ENCODE results near the gene FAM117A. TPM values are rescaled to one million over a fixed set of nuclear protein-coding genes. Genes with fewer than 3 reads are reported as not detected.
"Not testable (repeated sequence)": the region's sequence is repeated elsewhere in the genome, so short reads cannot be mapped to it uniquely, and the experiment has no call there.

Gene FAM117A
- total RNA-seq, 1 experiment from 2014 or later: 10.1 TPM

- Histone ChIP-seq H3K36me3 (ENCODE audit: insufficient read depth, low read length, poor library complexity, severe bottlenecking) (no peaks in the 10 kb centered on the region), H3K27me3 (replicated peaks; ENCODE audit: insufficient read depth, low read depth, low read length, poor library complexity) (no peaks in the 10 kb centered on the region), H3K4me3 (ENCODE audit: low read depth, low read length, poor library complexity, severe bottlenecking) (no peak overlapping the region), H3K27ac (ENCODE audit: low read depth, low read length, poor library complexity, severe bottlenecking) (no peak overlapping the region), H3K4me1 (ENCODE audit: insufficient read depth, low read length, poor library complexity, severe bottlenecking) (no peaks in the 10 kb centered on the region), H3K9me3 (ENCODE audit: low read depth, low read length, poor library complexity, severe bottlenecking) (no peaks in the 10 kb centered on the region)
- intact Hi-C loops (cut with micrococcal nuclease; ENCODE audit: unreplicated experiment): no loop called here
- no peak for DNase-seq (ENCODE audit: low spot score)
- CTCF ChIA-PET: no interaction called here
- no peak for TF ChIP-seq CTCF (conservative IDR thresholded peaks at IDR 0.05; ENCODE audit: low read depth, low read length)
- TF ChIP-seq EZH2 (IDR thresholded peaks at IDR 0.05; ENCODE audit: borderline replicate concordance, low read depth, low read length, poor library complexity, severe bottlenecking): no peak
- no TSS peak for BruUV-seq (replicated peaks)
- POLR2A ChIA-PET (ENCODE audit: low non-redundant PET): no interaction called here
Observed at GRCh38 chr17:49728425-49728824, 35.5 kb downstream of the FAM117A start.

- intact Hi-C loops (cut with micrococcal nuclease; ENCODE audit: unreplicated experiment): no loop called here
- no peaks in the 10 kb centered on the region for H3K9me3 ChIP-seq (ENCODE audit: low read depth, low read length, poor library complexity, severe bottlenecking)
- no peaks in the 10 kb centered on the region for H3K4me1 ChIP-seq (ENCODE audit: insufficient read depth, low read length, poor library complexity, severe bottlenecking)
- no peaks in the 10 kb centered on the region for H3K27me3 ChIP-seq (replicated peaks; ENCODE audit: insufficient read depth, low read depth, low read length, poor library complexity)
- ChIA-PET CTCF (no interaction called here), POLR2A (ENCODE audit: low non-redundant PET) (no interaction called here)
- DNase-seq (ENCODE audit: low spot score): no peak
- H3K36me3 ChIP-seq (ENCODE audit: insufficient read depth, low read length, poor library complexity, severe bottlenecking): no peaks in the 10 kb centered on the region
- TF ChIP-seq CTCF (conservative IDR thresholded peaks at IDR 0.05; ENCODE audit: low read depth, low read length): no peak
- no peak for TF ChIP-seq EZH2 (IDR thresholded peaks at IDR 0.05; ENCODE audit: borderline replicate concordance, low read depth, low read length, poor library complexity, severe bottlenecking)
- no peak overlapping the region for H3K4me3 ChIP-seq (ENCODE audit: low read depth, low read length, poor library complexity, severe bottlenecking)
- no peak overlapping the region for H3K27ac ChIP-seq (ENCODE audit: low read depth, low read length, poor library complexity, severe bottlenecking)
- no TSS peak for BruUV-seq (replicated peaks)
Observed at GRCh38 chr17:49727380-49727779, 36.6 kb downstream of the FAM117A start.

GRCh38 chr17:49725452-49726130 is 38.3 kb downstream of the FAM117A start:
- POLR2A ChIA-PET (ENCODE audit: low non-redundant PET): no interaction called here
- CTCF ChIA-PET: no interaction called here

GRCh38 chr17:49724552-49724951 is 39.4 kb downstream of the FAM117A start:
- POLR2A ChIA-PET (ENCODE audit: low non-redundant PET); H3K9me3 ChIP-seq (ENCODE audit: low read depth, low read length, poor library complexity, severe bottlenecking); H3K4me3 ChIP-seq (ENCODE audit: low read depth, low read length, poor library complexity, severe bottlenecking); intact Hi-C loops (cut with micrococcal nuclease; ENCODE audit: unreplicated experiment); H3K27ac ChIP-seq (ENCODE audit: low read depth, low read length, poor library complexity, severe bottlenecking); H3K36me3 ChIP-seq (ENCODE audit: insufficient read depth, low read length, poor library complexity, severe bottlenecking); H3K4me1 ChIP-seq (ENCODE audit: insufficient read depth, low read length, poor library complexity, severe bottlenecking); CTCF ChIA-PET; DNase-seq (ENCODE audit: low spot score); H3K27me3 ChIP-seq (replicated peaks; ENCODE audit: insufficient read depth, low read depth, low read length, poor library complexity); BruUV-seq (replicated peaks): not testable (repeated sequence)

More at GRCh38 chr17:49725452-49726130, 38.3 kb downstream of the FAM117A start:
- no peaks in the 10 kb centered on the region for H3K36me3 ChIP-seq (ENCODE audit: insufficient read depth, low read length, poor library complexity, severe bottlenecking)
- H3K4me1 ChIP-seq (ENCODE audit: insufficient read depth, low read length, poor library complexity, severe bottlenecking): no peaks in the 10 kb centered on the region
- H3K27me3 ChIP-seq (replicated peaks; ENCODE audit: insufficient read depth, low read depth, low read length, poor library complexity): no peaks in the 10 kb centered on the region
- H3K4me3 ChIP-seq (ENCODE audit: low read depth, low read length, poor library complexity, severe bottlenecking): no peak overlapping the region
- no peaks in the 10 kb centered on the region for H3K9me3 ChIP-seq (ENCODE audit: low read depth, low read length, poor library complexity, severe bottlenecking)
- BruUV-seq (replicated peaks): no TSS peak
- intact Hi-C loops (cut with micrococcal nuclease; ENCODE audit: unreplicated experiment): no loop called here
- no peak overlapping the region for H3K27ac ChIP-seq (ENCODE audit: low read depth, low read length, poor library complexity, severe bottlenecking)
- no peak for DNase-seq (ENCODE audit: low spot score)
- TF ChIP-seq EZH2 (IDR thresholded peaks at IDR 0.05; ENCODE audit: borderline replicate concordance, low read depth, low read length, poor library complexity, severe bottlenecking) (no peak), CTCF (conservative IDR thresholded peaks at IDR 0.05; ENCODE audit: low read depth, low read length) (no peak)
